Activated T-cell treated with anti-CD3 and anti-CD28 coated beads, Interleukin-2, amount 50 U/mL, for 24 hours (primary cell): ENCODE measurements around the gene CNTN4.

ENCODE experiments used
- DNase-seq: peaks from one replicate; pipeline ENCODE4 v3.0.0-alpha.2; 2020
- H3K27ac Mint-ChIP-seq: 2 replicates; pipeline ENCODE4 v1.8.0; 2020; ENCODE audit warnings: mild to moderate bottlenecking, mixed read lengths
- H3K27me3 Mint-ChIP-seq: 2 replicates; pipeline ENCODE4 v1.8.0; 2020; ENCODE audit warnings: mixed read lengths
- H3K36me3 Mint-ChIP-seq: 2 replicates; pipeline ENCODE4 v1.8.0; 2020; ENCODE audit warnings: low read depth, mixed read lengths
- H3K4me1 Mint-ChIP-seq: 2 replicates; pipeline ENCODE4 v1.8.0; 2020; ENCODE audit warnings: low read depth, mixed read lengths
- H3K4me3 Mint-ChIP-seq: 2 replicates; pipeline ENCODE4 v1.8.0; 2020; ENCODE audit warnings: mild to moderate bottlenecking, moderate library complexity, mixed read lengths
- H3K9me3 Mint-ChIP-seq: 2 replicates; pipeline ENCODE4 v1.8.0; 2020; ENCODE audit warnings: mixed read lengths

Gene CNTN4

GRCh38 chr3:2362122-2362521, 263.5 kb downstream of the CNTN4 start:
- H3K9me3 Mint-ChIP-seq: no peaks in the 10 kb centered on the region
- H3K36me3 Mint-ChIP-seq: no peaks in the 10 kb centered on the region
- no peak for DNase-seq
- no peak overlapping the region for H3K4me3 Mint-ChIP-seq
- H3K27me3 Mint-ChIP-seq: no peaks in the 10 kb centered on the region
- no peaks in the 10 kb centered on the region for H3K4me1 Mint-ChIP-seq
- no peak overlapping the region for H3K27ac Mint-ChIP-seq

GRCh38 chr3:2363854-2364253, 265.2 kb downstream of the CNTN4 start:
- H3K4me1 Mint-ChIP-seq: no peaks in the 10 kb centered on the region
- H3K4me3 Mint-ChIP-seq: no peak overlapping the region
- no peaks in the 10 kb centered on the region for H3K36me3 Mint-ChIP-seq
- no peaks in the 10 kb centered on the region for H3K27me3 Mint-ChIP-seq
- H3K27ac Mint-ChIP-seq: no peak overlapping the region
- no peak for DNase-seq
- H3K9me3 Mint-ChIP-seq: no peaks in the 10 kb centered on the region

- Mint-ChIP-seq H3K9me3 (no peaks in the 10 kb centered on the region), H3K4me1 (no peaks in the 10 kb centered on the region), H3K27ac (no peak overlapping the region), H3K4me3 (no peak overlapping the region), H3K27me3 (no peaks in the 10 kb centered on the region), H3K36me3 (no peaks in the 10 kb centered on the region)
- no peak for DNase-seq
Observed at GRCh38 chr3:2370317-2370716, 271.7 kb downstream of the CNTN4 start.

- Mint-ChIP-seq H3K4me1 (no peaks in the 10 kb centered on the region), H3K36me3 (no peaks in the 10 kb centered on the region), H3K27me3 (no peaks in the 10 kb centered on the region), H3K27ac (no peak overlapping the region), H3K4me3 (no peak overlapping the region), H3K9me3 (no peaks in the 10 kb centered on the region)
- no peak for DNase-seq
Observed at GRCh38 chr3:2372306-2372705, 273.6 kb downstream of the CNTN4 start.

- DNase-seq: no peak
- H3K36me3 Mint-ChIP-seq: no peaks in the 10 kb centered on the region
- H3K9me3 Mint-ChIP-seq: no peaks in the 10 kb centered on the region
- H3K4me3 Mint-ChIP-seq: no peak overlapping the region
- H3K27ac Mint-ChIP-seq: no peak overlapping the region
- no peaks in the 10 kb centered on the region for H3K4me1 Mint-ChIP-seq
- H3K27me3 Mint-ChIP-seq: no peaks in the 10 kb centered on the region
Observed at GRCh38 chr3:2375376-2375775, 276.7 kb downstream of the CNTN4 start.

GRCh38 chr3:2377281-2377680, 278.6 kb downstream of the CNTN4 start:
- no peak overlapping the region for H3K4me3 Mint-ChIP-seq
- H3K27ac Mint-ChIP-seq: no peak overlapping the region
- no peaks in the 10 kb centered on the region for H3K27me3 Mint-ChIP-seq
- no peak for DNase-seq
- no peaks in the 10 kb centered on the region for H3K36me3 Mint-ChIP-seq
- no peaks in the 10 kb centered on the region for H3K9me3 Mint-ChIP-seq
- no peaks in the 10 kb centered on the region for H3K4me1 Mint-ChIP-seq

GRCh38 chr3:2390926-2391532, 292.4 kb downstream of the CNTN4 start:
- H3K4me3 Mint-ChIP-seq: no peak overlapping the region
- H3K9me3 Mint-ChIP-seq: no peaks in the 10 kb centered on the region
- no peak overlapping the region for H3K27ac Mint-ChIP-seq
- H3K36me3 Mint-ChIP-seq: no peaks in the 10 kb centered on the region
- no peaks in the 10 kb centered on the region for H3K4me1 Mint-ChIP-seq
- H3K27me3 Mint-ChIP-seq: no peaks in the 10 kb centered on the region
- DNase-seq: no peak

GRCh38 chr3:2391896-2392295, 293.2 kb downstream of the CNTN4 start:
- no peak overlapping the region for H3K4me3 Mint-ChIP-seq
- H3K27me3 Mint-ChIP-seq: no peaks in the 10 kb centered on the region
- H3K4me1 Mint-ChIP-seq: no peaks in the 10 kb centered on the region
- no peak for DNase-seq
- no peaks in the 10 kb centered on the region for H3K9me3 Mint-ChIP-seq
- no peaks in the 10 kb centered on the region for H3K36me3 Mint-ChIP-seq
- H3K27ac Mint-ChIP-seq: no peak overlapping the region

GRCh38 chr3:2392981-2393380, 294.3 kb downstream of the CNTN4 start:
- no peak for DNase-seq
- Mint-ChIP-seq H3K27me3 (no peaks in the 10 kb centered on the region), H3K4me3 (no peak overlapping the region), H3K9me3 (no peaks in the 10 kb centered on the region), H3K4me1 (no peaks in the 10 kb centered on the region), H3K27ac (no peak overlapping the region), H3K36me3 (no peaks in the 10 kb centered on the region)

GRCh38 chr3:2415083-2415482, 316.4 kb downstream of the CNTN4 start:
- H3K27ac Mint-ChIP-seq: no peak overlapping the region
- H3K27me3 Mint-ChIP-seq: no peaks in the 10 kb centered on the region
- no peaks in the 10 kb centered on the region for H3K4me1 Mint-ChIP-seq
- no peak for DNase-seq
- H3K9me3 Mint-ChIP-seq: no peaks in the 10 kb centered on the region
- no peaks in the 10 kb centered on the region for H3K36me3 Mint-ChIP-seq
- no peak overlapping the region for H3K4me3 Mint-ChIP-seq

- peaks cover 5% of the 10 kb centered on the region for H3K9me3 Mint-ChIP-seq
Observed at GRCh38 chr3:2420919-2421318, 322.3 kb downstream of the CNTN4 start.

GRCh38 chr3:2423143-2423542, 324.5 kb downstream of the CNTN4 start:
- Mint-ChIP-seq H3K9me3 (peaks cover 5% of the 10 kb centered on the region), H3K4me1 (no peaks in the 10 kb centered on the region), H3K4me3 (no peak overlapping the region), H3K27me3 (no peaks in the 10 kb centered on the region), H3K36me3 (no peaks in the 10 kb centered on the region), H3K27ac (no peak overlapping the region)
- no peak for DNase-seq

More at GRCh38 chr3:2420919-2421318, 322.3 kb downstream of the CNTN4 start:
- DNase-seq: no peak
- H3K4me1 Mint-ChIP-seq: no peaks in the 10 kb centered on the region
- H3K27ac Mint-ChIP-seq: no peak overlapping the region
- no peaks in the 10 kb centered on the region for H3K36me3 Mint-ChIP-seq
- no peaks in the 10 kb centered on the region for H3K27me3 Mint-ChIP-seq
- H3K4me3 Mint-ChIP-seq: no peak overlapping the region

- DNase-seq: no peak
- Mint-ChIP-seq H3K27ac (no peak overlapping the region), H3K27me3 (no peaks in the 10 kb centered on the region), H3K4me1 (no peaks in the 10 kb centered on the region), H3K4me3 (no peak overlapping the region), H3K9me3 (no peaks in the 10 kb centered on the region), H3K36me3 (no peaks in the 10 kb centered on the region)
Observed at GRCh38 chr3:2441558-2441957, 342.9 kb downstream of the CNTN4 start.

- no peaks in the 10 kb centered on the region for H3K4me1 Mint-ChIP-seq
- peaks cover 5% of the 10 kb centered on the region for H3K27me3 Mint-ChIP-seq
- no peak overlapping the region for H3K4me3 Mint-ChIP-seq
- H3K9me3 Mint-ChIP-seq: no peaks in the 10 kb centered on the region
- H3K27ac Mint-ChIP-seq: no peak overlapping the region
- no peaks in the 10 kb centered on the region for H3K36me3 Mint-ChIP-seq
- no peak for DNase-seq
Observed at GRCh38 chr3:2446146-2446545, 347.5 kb downstream of the CNTN4 start.

- H3K36me3 Mint-ChIP-seq: no peaks in the 10 kb centered on the region
- peaks cover 5% of the 10 kb centered on the region for H3K27me3 Mint-ChIP-seq
Observed at GRCh38 chr3:2452249-2452648, 353.6 kb downstream of the CNTN4 start.

GRCh38 chr3:2454865-2455264, 356.2 kb downstream of the CNTN4 start:
- no peaks in the 10 kb centered on the region for H3K9me3 Mint-ChIP-seq
- no peaks in the 10 kb centered on the region for H3K4me1 Mint-ChIP-seq
- no peak for DNase-seq
- H3K27ac Mint-ChIP-seq: no peak overlapping the region
- no peaks in the 10 kb centered on the region for H3K27me3 Mint-ChIP-seq
- no peaks in the 10 kb centered on the region for H3K36me3 Mint-ChIP-seq
- H3K4me3 Mint-ChIP-seq: no peak overlapping the region

More at GRCh38 chr3:2452249-2452648, 353.6 kb downstream of the CNTN4 start:
- H3K9me3 Mint-ChIP-seq: no peaks in the 10 kb centered on the region
- no peak overlapping the region for H3K27ac Mint-ChIP-seq
- DNase-seq: no peak
- H3K4me3 Mint-ChIP-seq: no peak overlapping the region
- H3K4me1 Mint-ChIP-seq: no peaks in the 10 kb centered on the region
